HepG2 (cell line): ENCODE measurements around the gene CCDC192. TPM values are rescaled to one million over a fixed set of nuclear protein-coding genes. Genes with fewer than 3 reads are reported as not detected.

Source experiments
- CERS6 ChIP-seq: sonication (generic); formaldehyde crosslinking; IDR thresholded peaks from 2 replicates; pipeline ENCODE4 v1.5.0; 2020; ENCODE audit warnings: missing genetic modification reagents
- MYC ChIP-seq: sonication (generic); formaldehyde crosslinking; IDR thresholded peaks from 2 replicates; pipeline ENCODE4 v1.9.0; 2021; ENCODE audit warnings: missing genetic modification reagents, borderline replicate concordance
- MYNN ChIP-seq: sonication (generic); formaldehyde crosslinking; IDR thresholded peaks from 2 replicates; pipeline ENCODE4 v1.4.0; 2020; ENCODE audit warnings: mild to moderate bottlenecking, low read depth, missing genetic modification reagents
- NR2F2 ChIP-seq: IDR thresholded peaks from 2 replicates; pipeline ENCODE4 v1.6.1; 2012; ENCODE audit warnings: low read depth, inconsistent platforms, borderline replicate concordance
- ZBTB10 ChIP-seq: sonication (generic); formaldehyde crosslinking; IDR thresholded peaks from 2 replicates; pipeline ENCODE4 v1.4.0; 2020; ENCODE audit warnings: missing genetic modification reagents, borderline replicate concordance
- ZNF331 ChIP-seq: sonication (generic); formaldehyde crosslinking; IDR thresholded peaks from 2 replicates; pipeline ENCODE4 v1.4.0; 2020; ENCODE audit warnings: missing genetic modification reagents
- ZNF614 ChIP-seq: IDR thresholded peaks from 2 replicates; pipeline ENCODE4 v1.6.1; 2018; ENCODE audit warnings: missing biosample characterization, missing genetic modification reagents, inconsistent platforms, borderline replicate concordance
- polyA plus RNA-seq, 8 experiments: library from polyadenylated mRNA; depleted of rRNA in 3 of 8; stranded (reverse) in 7 of 8; unstranded in 1 of 8; fragments of >200 nt; fragmentation: Illumina TruSeq in 4 of 8; extraction: Trizol in 4 of 8; gene quantifications; 2 replicates each; pipeline versions ENCODE4 v1.2.1 to v1.2.3, GENCODE V29; 2011 to 2016; ENCODE audit warnings: low read depth in 4 of 8, missing spikeins in 1 of 8, mixed read lengths in 1 of 8; ENCODE audit not compliant: insufficient read depth in 1 of 8
- total RNA-seq, 5 experiments: library from RNA; depleted of rRNA; stranded (reverse); fragments of >200 nt; fragmentation: Illumina TruSeq; extraction: Trizol; gene quantifications; 2 replicates each; pipeline ENCODE4 v1.2.3, GENCODE V29; 2016; ENCODE audit warnings: low read depth in 1 of 5
- TF ChIP-seq, protein P1 (sequence below): IDR thresholded peaks from 2 replicates; pipeline ENCODE4 v1.6.1; 2016; ENCODE audit warnings: low read depth, missing genetic modification reagents, missing compliant biosample characterization
- TF ChIP-seq, protein P2 (sequence below): sonication (generic); formaldehyde crosslinking; IDR thresholded peaks from 2 replicates; pipeline ENCODE4 v1.4.0; 2020; ENCODE audit warnings: mild to moderate bottlenecking, missing genetic modification reagents
- TF ChIP-seq, protein P3 (sequence below): sonication (generic); formaldehyde crosslinking; IDR thresholded peaks from 2 replicates; pipeline ENCODE4 v1.4.0; 2020; ENCODE audit warnings: missing genetic modification reagents, borderline replicate concordance
- TF ChIP-seq, protein P4 (sequence below): sonication (generic); formaldehyde crosslinking; IDR thresholded peaks from 2 replicates; pipeline ENCODE4 v1.5.0; 2020; ENCODE audit warnings: missing genetic modification reagents

Gene CCDC192
- total and polyA plus RNA-seq, 2 of the 13 experiments (the other 11 are each of a cell fraction or from before 2014, with no cell fraction given): not detected

DNA sequence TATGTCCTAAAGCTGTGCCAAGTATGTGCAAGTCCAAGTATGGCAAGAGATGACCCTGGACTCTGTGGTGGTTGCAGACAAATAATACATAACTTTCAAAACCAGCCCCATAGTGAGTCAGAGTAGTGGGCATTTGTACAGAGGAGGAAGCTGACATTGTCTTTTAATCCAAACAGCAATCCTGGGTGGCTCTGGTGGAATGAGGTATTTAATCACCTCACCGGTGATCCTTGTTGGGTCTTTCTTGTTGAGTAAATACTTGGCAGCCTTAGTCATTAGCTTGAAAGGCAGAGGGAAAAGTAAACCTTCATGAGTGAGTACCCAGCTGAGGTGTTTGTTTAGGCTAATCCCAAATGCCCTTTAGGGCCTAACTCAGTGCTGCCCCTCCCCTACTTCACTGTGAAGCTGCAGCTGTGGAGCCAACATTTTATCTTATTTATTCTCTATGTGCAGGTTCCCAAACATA lies 231.6 kb downstream of the CCDC192 start (continued):
- TF ChIP-seq, protein P1, sequence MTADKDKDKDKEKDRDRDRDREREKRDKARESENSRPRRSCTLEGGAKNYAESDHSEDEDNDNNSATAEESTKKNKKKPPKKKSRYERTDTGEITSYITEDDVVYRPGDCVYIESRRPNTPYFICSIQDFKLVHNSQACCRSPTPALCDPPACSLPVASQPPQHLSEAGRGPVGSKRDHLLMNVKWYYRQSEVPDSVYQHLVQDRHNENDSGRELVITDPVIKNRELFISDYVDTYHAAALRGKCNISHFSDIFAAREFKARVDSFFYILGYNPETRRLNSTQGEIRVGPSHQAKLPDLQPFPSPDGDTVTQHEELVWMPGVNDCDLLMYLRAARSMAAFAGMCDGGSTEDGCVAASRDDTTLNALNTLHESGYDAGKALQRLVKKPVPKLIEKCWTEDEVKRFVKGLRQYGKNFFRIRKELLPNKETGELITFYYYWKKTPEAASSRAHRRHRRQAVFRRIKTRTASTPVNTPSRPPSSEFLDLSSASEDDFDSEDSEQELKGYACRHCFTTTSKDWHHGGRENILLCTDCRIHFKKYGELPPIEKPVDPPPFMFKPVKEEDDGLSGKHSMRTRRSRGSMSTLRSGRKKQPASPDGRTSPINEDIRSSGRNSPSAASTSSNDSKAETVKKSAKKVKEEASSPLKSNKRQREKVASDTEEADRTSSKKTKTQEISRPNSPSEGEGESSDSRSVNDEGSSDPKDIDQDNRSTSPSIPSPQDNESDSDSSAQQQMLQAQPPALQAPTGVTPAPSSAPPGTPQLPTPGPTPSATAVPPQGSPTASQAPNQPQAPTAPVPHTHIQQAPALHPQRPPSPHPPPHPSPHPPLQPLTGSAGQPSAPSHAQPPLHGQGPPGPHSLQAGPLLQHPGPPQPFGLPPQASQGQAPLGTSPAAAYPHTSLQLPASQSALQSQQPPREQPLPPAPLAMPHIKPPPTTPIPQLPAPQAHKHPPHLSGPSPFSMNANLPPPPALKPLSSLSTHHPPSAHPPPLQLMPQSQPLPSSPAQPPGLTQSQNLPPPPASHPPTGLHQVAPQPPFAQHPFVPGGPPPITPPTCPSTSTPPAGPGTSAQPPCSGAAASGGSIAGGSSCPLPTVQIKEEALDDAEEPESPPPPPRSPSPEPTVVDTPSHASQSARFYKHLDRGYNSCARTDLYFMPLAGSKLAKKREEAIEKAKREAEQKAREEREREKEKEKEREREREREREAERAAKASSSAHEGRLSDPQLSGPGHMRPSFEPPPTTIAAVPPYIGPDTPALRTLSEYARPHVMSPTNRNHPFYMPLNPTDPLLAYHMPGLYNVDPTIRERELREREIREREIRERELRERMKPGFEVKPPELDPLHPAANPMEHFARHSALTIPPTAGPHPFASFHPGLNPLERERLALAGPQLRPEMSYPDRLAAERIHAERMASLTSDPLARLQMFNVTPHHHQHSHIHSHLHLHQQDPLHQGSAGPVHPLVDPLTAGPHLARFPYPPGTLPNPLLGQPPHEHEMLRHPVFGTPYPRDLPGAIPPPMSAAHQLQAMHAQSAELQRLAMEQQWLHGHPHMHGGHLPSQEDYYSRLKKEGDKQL (CRISPR knock-in tag): peak; percentile 94
- TF ChIP-seq ZBTB10 (CRISPR knock-in tag): no peak
- TF ChIP-seq MYC: no peak
- TF ChIP-seq, protein P2, sequence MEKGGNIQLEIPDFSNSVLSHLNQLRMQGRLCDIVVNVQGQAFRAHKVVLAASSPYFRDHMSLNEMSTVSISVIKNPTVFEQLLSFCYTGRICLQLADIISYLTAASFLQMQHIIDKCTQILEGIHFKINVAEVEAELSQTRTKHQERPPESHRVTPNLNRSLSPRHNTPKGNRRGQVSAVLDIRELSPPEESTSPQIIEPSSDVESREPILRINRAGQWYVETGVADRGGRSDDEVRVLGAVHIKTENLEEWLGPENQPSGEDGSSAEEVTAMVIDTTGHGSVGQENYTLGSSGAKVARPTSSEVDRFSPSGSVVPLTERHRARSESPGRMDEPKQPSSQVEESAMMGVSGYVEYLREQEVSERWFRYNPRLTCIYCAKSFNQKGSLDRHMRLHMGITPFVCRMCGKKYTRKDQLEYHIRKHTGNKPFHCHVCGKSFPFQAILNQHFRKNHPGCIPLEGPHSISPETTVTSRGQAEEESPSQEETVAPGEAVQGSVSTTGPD (CRISPR knock-in tag): no peak
- TF ChIP-seq CERS6 (CRISPR knock-in tag): no peak
- TF ChIP-seq MYNN (CRISPR knock-in tag): no peak
- TF ChIP-seq NR2F2: 0 out of 2 replicates have a peak, but pooled peaks have one; percentile 20
- TF ChIP-seq ZNF331 (CRISPR knock-in tag): peak; percentile 54; the same call in 1 of the 2 replicates
- TF ChIP-seq, protein P3, sequence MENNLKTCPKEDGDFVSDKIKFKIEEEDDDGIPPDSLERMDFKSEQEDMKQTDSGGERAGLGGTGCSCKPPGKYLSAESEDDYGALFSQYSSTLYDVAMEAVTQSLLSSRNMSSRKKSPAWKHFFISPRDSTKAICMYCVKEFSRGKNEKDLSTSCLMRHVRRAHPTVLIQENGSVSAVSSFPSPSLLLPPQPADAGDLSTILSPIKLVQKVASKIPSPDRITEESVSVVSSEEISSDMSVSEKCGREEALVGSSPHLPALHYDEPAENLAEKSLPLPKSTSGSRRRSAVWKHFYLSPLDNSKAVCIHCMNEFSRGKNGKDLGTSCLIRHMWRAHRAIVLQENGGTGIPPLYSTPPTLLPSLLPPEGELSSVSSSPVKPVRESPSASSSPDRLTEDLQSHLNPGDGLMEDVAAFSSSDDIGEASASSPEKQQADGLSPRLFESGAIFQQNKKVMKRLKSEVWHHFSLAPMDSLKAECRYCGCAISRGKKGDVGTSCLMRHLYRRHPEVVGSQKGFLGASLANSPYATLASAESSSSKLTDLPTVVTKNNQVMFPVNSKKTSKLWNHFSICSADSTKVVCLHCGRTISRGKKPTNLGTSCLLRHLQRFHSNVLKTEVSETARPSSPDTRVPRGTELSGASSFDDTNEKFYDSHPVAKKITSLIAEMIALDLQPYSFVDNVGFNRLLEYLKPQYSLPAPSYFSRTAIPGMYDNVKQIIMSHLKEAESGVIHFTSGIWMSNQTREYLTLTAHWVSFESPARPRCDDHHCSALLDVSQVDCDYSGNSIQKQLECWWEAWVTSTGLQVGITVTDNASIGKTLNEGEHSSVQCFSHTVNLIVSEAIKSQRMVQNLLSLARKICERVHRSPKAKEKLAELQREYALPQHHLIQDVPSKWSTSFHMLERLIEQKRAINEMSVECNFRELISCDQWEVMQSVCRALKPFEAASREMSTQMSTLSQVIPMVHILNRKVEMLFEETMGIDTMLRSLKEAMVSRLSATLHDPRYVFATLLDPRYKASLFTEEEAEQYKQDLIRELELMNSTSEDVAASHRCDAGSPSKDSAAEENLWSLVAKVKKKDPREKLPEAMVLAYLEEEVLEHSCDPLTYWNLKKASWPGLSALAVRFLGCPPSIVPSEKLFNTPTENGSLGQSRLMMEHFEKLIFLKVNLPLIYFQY: 0 out of 2 replicates have a peak, but pooled peaks have one; percentile 57
- TF ChIP-seq, protein P4, sequence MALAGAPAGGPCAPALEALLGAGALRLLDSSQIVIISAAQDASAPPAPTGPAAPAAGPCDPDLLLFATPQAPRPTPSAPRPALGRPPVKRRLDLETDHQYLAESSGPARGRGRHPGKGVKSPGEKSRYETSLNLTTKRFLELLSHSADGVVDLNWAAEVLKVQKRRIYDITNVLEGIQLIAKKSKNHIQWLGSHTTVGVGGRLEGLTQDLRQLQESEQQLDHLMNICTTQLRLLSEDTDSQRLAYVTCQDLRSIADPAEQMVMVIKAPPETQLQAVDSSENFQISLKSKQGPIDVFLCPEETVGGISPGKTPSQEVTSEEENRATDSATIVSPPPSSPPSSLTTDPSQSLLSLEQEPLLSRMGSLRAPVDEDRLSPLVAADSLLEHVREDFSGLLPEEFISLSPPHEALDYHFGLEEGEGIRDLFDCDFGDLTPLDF (CRISPR knock-in tag): no peak
- TF ChIP-seq ZNF614: peak; percentile 95
